GM23338 (cell line): ENCODE data around the gene POLR3K. TPM values are rescaled to one million over a fixed set of nuclear protein-coding genes. Genes with fewer than 3 reads are reported as not detected.
A peak's percentile ranks its signal among the peaks of the same experiment; 100 is the strongest.

Experiments used
- ATAC-seq: fragments of 200-7000 bp; cut with Tn5 transposase; 3 replicates; pipeline ENCODE4 v1.9.1; 2020
- DNase-seq: peaks from one replicate; pipeline ENCODE4 v3.0.0-alpha.2; 2015; ENCODE audit warnings: low spot score
- H2AFZ ChIP-seq: fragments of 200-600 bp; sonication (generic); 2 replicates; pipeline ENCODE4 v1.8.0; 2016; ENCODE audit warnings: antibody characterized with exemption, mild to moderate bottlenecking, moderate library complexity
- H3F3A ChIP-seq: fragments of 200-600 bp; sonication (generic); replicated peaks from 2 replicates; pipeline ENCODE4 v1.8.0; 2017; ENCODE audit warnings: antibody characterized with exemption, mixed run types, low read depth
- H3K27ac ChIP-seq: fragments of 200-600 bp; sonication (generic); 2 replicates; pipeline ENCODE4 v1.6.1; 2016; ENCODE audit warnings: low read depth
- H3K27me3 ChIP-seq: fragments of 200-600 bp; sonication (generic); 2 replicates; pipeline ENCODE4 v1.8.0; 2016; ENCODE audit warnings: mild to moderate bottlenecking, mixed run types, moderate library complexity; ENCODE audit not compliant: insufficient read depth
- H3K36me3 ChIP-seq: fragments of 200-600 bp; sonication (generic); 2 replicates; pipeline ENCODE4 v1.8.0; 2016; ENCODE audit warnings: mild to moderate bottlenecking; ENCODE audit not compliant: insufficient read depth
- H3K4me1 ChIP-seq: fragments of 200-600 bp; sonication (generic); 2 replicates; pipeline ENCODE4 v1.8.0; 2016; ENCODE audit warnings: mild to moderate bottlenecking, moderate library complexity; ENCODE audit not compliant: insufficient read depth
- H3K4me2 ChIP-seq: fragments of 200-600 bp; sonication (generic); 2 replicates; pipeline ENCODE4 v1.7.1; 2017; ENCODE audit warnings: mixed run types
- H3K4me3 ChIP-seq: fragments of 200-600 bp; sonication (generic); 2 replicates; pipeline ENCODE4 v1.6.1; 2016; ENCODE audit warnings: mixed run types
- H3K79me2 ChIP-seq: fragments of 200-600 bp; sonication (generic); replicated peaks from 2 replicates; pipeline ENCODE4 v1.8.0; 2017; ENCODE audit warnings: mild to moderate bottlenecking; ENCODE audit not compliant: insufficient read depth
- H3K9me2 ChIP-seq: fragments of 200-600 bp; sonication (generic); 2 replicates; pipeline ENCODE4 v1.8.0; 2017; ENCODE audit not compliant: insufficient read depth
- H4K20me1 ChIP-seq: fragments of 200-600 bp; sonication (generic); replicated peaks from 2 replicates; pipeline ENCODE4 v1.8.0; 2017; ENCODE audit warnings: mild to moderate bottlenecking; ENCODE audit not compliant: insufficient read depth
- H3K27ac Mint-ChIP-seq: 2 replicates; pipeline ENCODE4 v1.8.0; 2020; ENCODE audit warnings: inconsistent platforms, mild to moderate bottlenecking, moderate library complexity, mixed read lengths
- H3K27me3 Mint-ChIP-seq: 3 replicates; pipeline ENCODE4 v1.8.0; 2022; ENCODE audit warnings: low read depth, mild to moderate bottlenecking, moderate library complexity, mixed read lengths, inconsistent platforms; ENCODE audit not compliant: insufficient read depth, poor library complexity
- H3K36me3 Mint-ChIP-seq: 3 replicates; pipeline ENCODE4 v1.8.0; 2021; ENCODE audit warnings: low read depth, mild to moderate bottlenecking, inconsistent platforms, moderate library complexity, mixed read lengths
- H3K4me1 Mint-ChIP-seq: 3 replicates; pipeline ENCODE4 v1.8.0; 2020; ENCODE audit warnings: mild to moderate bottlenecking, inconsistent platforms, mixed read lengths
- H3K4me3 Mint-ChIP-seq: 3 replicates; pipeline ENCODE4 v1.8.0; 2021; ENCODE audit warnings: moderate library complexity, mild to moderate bottlenecking, inconsistent platforms, mixed read lengths
- H3K9me3 Mint-ChIP-seq: 3 replicates; pipeline ENCODE4 v1.8.0; 2020; ENCODE audit warnings: moderate library complexity, mild to moderate bottlenecking, inconsistent platforms, mixed read lengths
- CREB1 ChIP-seq: fragments of 250-450 bp; sonication (Bioruptor Pico); IDR thresholded peaks from 2 replicates; pipeline ENCODE4 v1.5.0; 2020; ENCODE audit warnings: low read depth, mild to moderate bottlenecking, moderate library complexity
- CTCF ChIP-seq, 2 experiments: fragments of 200-600 bp in 1 of 2; sonication (generic) in 1 of 2; conservative IDR thresholded peaks; 2 replicates each; pipeline versions ENCODE4 v1.5.1 to v1.6.1; 2016 to 2017; ENCODE audit warnings: antibody characterized with exemption in 2 of 2, low read depth in 2 of 2, mild to moderate bottlenecking in 2 of 2, moderate library complexity in 1 of 2
- EZH2phosphoT487 ChIP-seq: fragments of 200-600 bp; sonication (generic); IDR thresholded peaks from one replicate; pipeline ENCODE4 v1.8.1; 2018; ENCODE audit warnings: antibody characterized with exemption; ENCODE audit not compliant: unreplicated experiment
- JUNB ChIP-seq: IDR thresholded peaks from one replicate; pipeline ENCODE4 v1.6.1; 2016; ENCODE audit warnings: antibody characterized with exemption; ENCODE audit not compliant: unreplicated experiment
- NANOG ChIP-seq: IDR thresholded peaks from 2 replicates; pipeline ENCODE4 v1.6.1; 2016; ENCODE audit warnings: antibody characterized with exemption, borderline replicate concordance
- POLR2AphosphoS5 ChIP-seq: IDR thresholded peaks from 2 replicates; pipeline ENCODE4 v1.6.1; 2016; ENCODE audit warnings: antibody characterized with exemption, low read depth
- ZNF114 ChIP-seq: fragments of 250-450 bp; sonication (Bioruptor Pico); IDR thresholded peaks from 2 replicates; pipeline ENCODE4 v1.5.0; 2020; ENCODE audit warnings: mild to moderate bottlenecking, moderate library complexity
- ZNF331 ChIP-seq: fragments of 250-450 bp; sonication (Bioruptor Pico); IDR thresholded peaks from 2 replicates; pipeline ENCODE4 v1.5.0; 2020; ENCODE audit warnings: low read depth, mild to moderate bottlenecking, moderate library complexity
- ZNF462 ChIP-seq: fragments of 250-450 bp; sonication (Bioruptor Pico); IDR thresholded peaks from 2 replicates; pipeline ENCODE4 v1.5.0; 2020; ENCODE audit warnings: mild to moderate bottlenecking, moderate library complexity
- long read RNA-seq: library from polyadenylated mRNA; unstranded; transcript quantifications from one replicate; pipeline ENCODE4 v2.0.0, GENCODE V29; 2020; ENCODE audit not compliant: unreplicated experiment
- polyA plus RNA-seq: library from polyadenylated mRNA; unstranded; fragments of >200 nt; fragmentation: Nextera tagmentation; extraction: Ambion mirVana; gene quantifications from 2 replicates; pipeline ENCODE4 v1.2.1, GENCODE V29; 2016
- total RNA-seq: library from RNA; depleted of rRNA; stranded (reverse); fragments of >200 nt; shearing (Covaris generic); gene quantifications from 2 replicates; pipeline ENCODE4 v1.2.3, GENCODE V29; 2014; rRNA removed

Gene POLR3K
- total RNA-seq (11.7 and 17.8 TPM in 2 replicates), polyA plus RNA-seq (58.5 and 60.0 TPM in 2 replicates)
- long read RNA-seq, transcript POLR3K-201 (3 exons, 1,392 nt), result major isoform, 68 of 72 reads
- long read RNA-seq, partial matches to known transcripts, result 0 of 72 reads
- long read RNA-seq, other reads (novel, unspliced or antisense), result 4 of 72 reads

DNA sequence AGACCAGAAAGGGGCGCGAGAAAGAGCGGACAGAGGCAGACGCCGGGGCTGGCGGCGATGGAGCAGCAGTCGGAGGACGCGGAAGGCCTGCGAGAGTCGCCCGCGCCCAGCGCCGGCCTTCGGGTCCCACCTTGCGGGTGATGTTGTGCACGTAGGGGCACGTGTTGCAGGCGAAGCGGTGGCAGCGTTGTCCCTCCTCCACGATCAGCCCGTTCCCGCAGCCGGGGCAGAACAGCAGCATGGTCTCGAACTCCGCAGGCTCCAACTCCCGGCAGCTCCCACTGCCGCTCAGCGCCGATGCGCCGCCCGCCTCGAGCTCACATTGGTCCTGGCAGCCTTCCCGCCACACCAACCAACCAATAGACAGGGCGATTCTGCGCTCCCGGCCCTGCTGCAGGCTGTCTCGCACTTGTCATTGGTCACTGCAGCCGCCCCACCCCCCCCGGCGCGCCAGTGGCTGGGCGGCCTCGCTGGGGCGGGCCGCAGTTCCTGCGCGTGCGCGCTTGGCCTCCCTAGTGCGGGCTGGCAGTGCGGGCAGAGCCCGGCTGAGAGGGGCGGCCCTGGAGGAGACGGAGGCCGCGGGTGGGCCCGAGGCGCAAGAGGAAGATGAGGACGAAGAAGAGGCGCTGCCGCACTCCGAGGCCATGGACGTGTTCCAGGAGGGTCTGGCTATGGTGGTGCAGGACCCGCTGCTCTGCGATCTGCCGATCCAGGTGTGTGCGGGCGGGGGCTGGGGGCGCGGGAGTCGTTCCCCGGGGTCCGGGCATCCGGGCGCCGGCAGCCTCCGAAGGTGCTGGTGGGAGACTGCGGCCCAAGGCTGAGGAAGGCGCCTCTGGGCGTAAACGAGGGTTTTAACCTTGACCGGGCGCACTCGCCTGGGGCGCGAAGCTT lies at the start of gene POLR3K, which contains the start of gene SNRNP25:
Gene POLR3K, minus strand, starts transcription at position 263 of the 891 bp plus-strand sequence. Its CDS starts 22 bp downstream, at position 241.
Gene SNRNP25, plus strand, starts transcription at position 483 of the 891 bp plus-strand sequence. Its CDS starts 189 bp downstream, at position 672.
- peak within 1 kb of the TSS; percentile 93 for H2AFZ ChIP-seq

DNA sequence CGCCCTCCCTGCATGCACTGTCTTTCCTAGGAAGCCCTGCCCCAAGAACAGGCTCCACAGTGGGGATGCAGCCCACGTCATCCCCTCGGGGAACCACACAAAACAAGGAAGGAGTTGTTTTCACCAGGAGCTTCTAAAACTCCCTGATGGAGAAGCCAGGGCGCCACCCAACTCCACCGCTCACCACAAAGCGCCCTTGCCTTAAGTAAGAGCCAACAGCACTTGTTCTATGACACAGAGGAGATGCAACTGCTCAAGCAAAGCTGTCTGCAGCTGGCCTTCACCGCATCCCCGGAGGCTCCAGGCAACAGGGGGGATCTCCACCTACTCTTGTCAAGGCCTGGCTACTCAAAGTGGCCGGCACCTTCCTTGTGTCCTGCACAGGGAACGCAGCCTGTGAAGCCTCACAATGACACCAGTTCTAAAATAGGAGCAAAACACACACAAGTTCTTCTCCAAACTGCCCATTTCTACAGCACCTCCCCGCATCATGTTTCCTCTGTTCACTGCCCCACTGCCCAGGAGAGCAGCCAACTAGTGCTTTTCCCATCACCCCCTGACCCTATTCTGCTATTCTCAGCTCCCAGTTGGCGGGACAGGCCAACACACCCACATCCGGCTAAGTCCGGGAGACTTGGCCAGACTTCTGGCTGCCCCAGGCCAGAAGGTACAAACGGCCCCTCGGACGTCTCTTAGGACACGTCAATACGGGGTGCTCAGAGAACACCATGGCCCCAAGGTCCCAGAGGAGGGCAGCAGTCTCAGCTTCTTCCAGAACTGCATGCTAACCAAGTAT lies 48.9 kb upstream of the POLR3K start:
- Mint-ChIP-seq H3K9me3 (no peaks in the 10 kb centered on the region), H3K4me1 (no peaks in the 10 kb centered on the region), H3K27ac (no peak overlapping the region), H3K27me3 (peaks cover 9% of the 10 kb centered on the region), H3K36me3 (no peaks in the 10 kb centered on the region), H3K4me3 (no peak overlapping the region)
- H3K36me3 ChIP-seq, result no peaks in the 10 kb centered on the region
- H3K4me1 ChIP-seq, result no peaks in the 10 kb centered on the region
- H4K20me1 ChIP-seq, result peaks cover 2% of the 10 kb centered on the region
- DNase-seq (no peak), ATAC-seq (no peak)
- no peak overlapping the region for H3K4me3 ChIP-seq
- H3F3A ChIP-seq, result 0 out of 2 replicates have a peak, but pooled peaks cover 10% of the 10 kb centered on the region
- H3K27me3 ChIP-seq, result no peaks in the 10 kb centered on the region
- H3K79me2 ChIP-seq, result no peaks in the 10 kb centered on the region
- H3K9me2 ChIP-seq, result no peaks in the 10 kb centered on the region
- no peak overlapping the region for H3K27ac ChIP-seq
- no peak overlapping the region for H2AFZ ChIP-seq
- H3K4me2 ChIP-seq, result no peak overlapping the region
- TF ChIP-seq NANOG, result no peak
- no peak for TF ChIP-seq EZH2phosphoT487
- TF ChIP-seq JUNB, result no peak
- no peak for TF ChIP-seq CTCF (conservative IDR thresholded peaks at IDR 0.05; ENCODE audit: low read depth in 2 of 2)
- TF ChIP-seq ZNF114 (CRISPR knock-in tag), result no peak
- no peak for TF ChIP-seq ZNF331
- TF ChIP-seq POLR2AphosphoS5, result no peak
- no peak for TF ChIP-seq ZNF462 (CRISPR knock-in tag)
- no peak for TF ChIP-seq CREB1 (CRISPR knock-in tag)

More for the DNA sequence above, at the start of gene POLR3K, which contains the start of gene SNRNP25:
- Mint-ChIP-seq H3K4me3 (peak within 1 kb of the TSS; percentile 98), H3K9me3 (peaks cover 3% of the 10 kb centered on the region), H3K4me1 (peaks cover 6% of the 10 kb centered on the region; the same call in 2 of the 3 replicates), H3K27ac (peak within 1 kb of the TSS; percentile 98), H3K27me3 (peaks cover 13% of the 10 kb centered on the region), H3K36me3 (peaks cover 76% of the 10 kb centered on the region)
- Histone ChIP-seq H3K4me3 (peak within 1 kb of the TSS; percentile 87), H3K27ac (peak within 1 kb of the TSS; percentile 64), H3K4me2 (peak within 1 kb of the TSS; percentile 83), H3K36me3 (peaks cover 21% of the 10 kb centered on the region), H3K27me3 (no peaks in the 10 kb centered on the region), H3K4me1 (peaks cover 6% of the 10 kb centered on the region; the same call in 1 of the 2 replicates), H3K79me2 (peaks cover 52% of the 10 kb centered on the region), H4K20me1 (peaks cover 14% of the 10 kb centered on the region), H3F3A (0 out of 2 replicates have a peak, but pooled peaks cover 6% of the 10 kb centered on the region), H3K9me2 (no peaks in the 10 kb centered on the region)
- DNase-seq (peak; percentile 96), ATAC-seq (peak; percentile 97)
- TF ChIP-seq CREB1 (CRISPR knock-in tag) (peak; percentile 63), ZNF331 (no peak), POLR2AphosphoS5 (peak; percentile 93)
